Measurements from ENCODE around the gene CEND1.

The CEND1 gene

GRCh38 chr11:789943-790342, at the start of gene CEND1:
CEND1 (minus strand) TSS chr11:790090; CDS start chr11:788576, 1,514 bp downstream.
- in situ Hi-C loops (cut with HindIII; ENCODE audit: low pct_ligation_motif_present, low sequenced_read_pairs), result no loop called here
- no peak for TF ChIP-seq CTCF (IDR thresholded peaks at IDR 0.05; ENCODE audit: low read depth, low read length, missing control alignments)
- H3K27ac ChIP-seq, result no peak within 1 kb of the TSS

GRCh38 chr11:839280-839623, 49.4 kb upstream of the CEND1 start:
- TF ChIP-seq CTCF (IDR thresholded peaks at IDR 0.05; ENCODE audit: low read depth, low read length, missing control alignments), result no peak
- in situ Hi-C loops (cut with HindIII; ENCODE audit: low pct_ligation_motif_present, low sequenced_read_pairs), result no loop called here
- H3K27me3 ChIP-seq (replicated peaks), result no peaks in the 10 kb centered on the region
- no peak for DNase-seq
- H3K27ac ChIP-seq, result no peak overlapping the region
- H3K4me3 ChIP-seq (ENCODE audit: low read depth, low read length), result no peak overlapping the region
- peaks cover 50% of the 10 kb centered on the region for H3K36me3 ChIP-seq (replicated peaks)

More at GRCh38 chr11:789943-790342, at the start of gene CEND1:
- no peak for DNase-seq
- peak within 1 kb of the TSS; percentile 9 for H3K4me3 ChIP-seq (ENCODE audit: low read depth, low read length)
- H3K27me3 ChIP-seq (replicated peaks), result no peaks in the 10 kb centered on the region
- H3K36me3 ChIP-seq (replicated peaks), result peaks cover 17% of the 10 kb centered on the region

GRCh38 chr11:838441-839279, 48.8 kb upstream of the CEND1 start:
- Histone ChIP-seq H3K36me3 (replicated peaks) (peaks cover 50% of the 10 kb centered on the region), H3K4me3 (ENCODE audit: low read depth, low read length) (no peak overlapping the region), H3K27me3 (replicated peaks) (no peaks in the 10 kb centered on the region), H3K27ac (no peak overlapping the region)
- TF ChIP-seq CTCF (IDR thresholded peaks at IDR 0.05; ENCODE audit: low read depth, low read length, missing control alignments), result peak; percentile 60
- no peak for DNase-seq
- in situ Hi-C loops (cut with HindIII; ENCODE audit: low pct_ligation_motif_present, low sequenced_read_pairs), result no loop called here

- no peak overlapping the region for H3K27ac ChIP-seq
- TF ChIP-seq CTCF (IDR thresholded peaks at IDR 0.05; ENCODE audit: low read depth, low read length, missing control alignments), result no peak
- no peak overlapping the region for H3K4me3 ChIP-seq (ENCODE audit: low read depth, low read length)
- no peaks in the 10 kb centered on the region for H3K27me3 ChIP-seq (replicated peaks)
- no peak for DNase-seq
- in situ Hi-C loops (cut with HindIII; ENCODE audit: low pct_ligation_motif_present, low sequenced_read_pairs), result no loop called here
- peaks cover 50% of the 10 kb centered on the region for H3K36me3 ChIP-seq (replicated peaks)
Measured at GRCh38 chr11:837990-838307, 48.1 kb upstream of the CEND1 start.

GRCh38 chr11:837189-837989, 47.5 kb upstream of the CEND1 start:
- Histone ChIP-seq H3K36me3 (replicated peaks) (peaks cover 50% of the 10 kb centered on the region), H3K27ac (no peak overlapping the region), H3K4me3 (ENCODE audit: low read depth, low read length) (no peak overlapping the region), H3K27me3 (replicated peaks) (no peaks in the 10 kb centered on the region)
- DNase-seq, result no peak
- TF ChIP-seq CTCF (IDR thresholded peaks at IDR 0.05; ENCODE audit: low read depth, low read length, missing control alignments), result no peak
- in situ Hi-C loops (cut with HindIII; ENCODE audit: low pct_ligation_motif_present, low sequenced_read_pairs), result no loop called here

Data from brain microvascular endothelial cell (primary cell).